Fibroblast of peridontal ligament (primary cell): ENCODE results near the gene COL9A3.

ENCODE experiments used
- DNase-seq: peaks from one replicate; pipeline ENCODE4 v3.0.0-alpha.2; 2010; ENCODE audit errors: extremely low read depth

Gene COL9A3

DNA sequence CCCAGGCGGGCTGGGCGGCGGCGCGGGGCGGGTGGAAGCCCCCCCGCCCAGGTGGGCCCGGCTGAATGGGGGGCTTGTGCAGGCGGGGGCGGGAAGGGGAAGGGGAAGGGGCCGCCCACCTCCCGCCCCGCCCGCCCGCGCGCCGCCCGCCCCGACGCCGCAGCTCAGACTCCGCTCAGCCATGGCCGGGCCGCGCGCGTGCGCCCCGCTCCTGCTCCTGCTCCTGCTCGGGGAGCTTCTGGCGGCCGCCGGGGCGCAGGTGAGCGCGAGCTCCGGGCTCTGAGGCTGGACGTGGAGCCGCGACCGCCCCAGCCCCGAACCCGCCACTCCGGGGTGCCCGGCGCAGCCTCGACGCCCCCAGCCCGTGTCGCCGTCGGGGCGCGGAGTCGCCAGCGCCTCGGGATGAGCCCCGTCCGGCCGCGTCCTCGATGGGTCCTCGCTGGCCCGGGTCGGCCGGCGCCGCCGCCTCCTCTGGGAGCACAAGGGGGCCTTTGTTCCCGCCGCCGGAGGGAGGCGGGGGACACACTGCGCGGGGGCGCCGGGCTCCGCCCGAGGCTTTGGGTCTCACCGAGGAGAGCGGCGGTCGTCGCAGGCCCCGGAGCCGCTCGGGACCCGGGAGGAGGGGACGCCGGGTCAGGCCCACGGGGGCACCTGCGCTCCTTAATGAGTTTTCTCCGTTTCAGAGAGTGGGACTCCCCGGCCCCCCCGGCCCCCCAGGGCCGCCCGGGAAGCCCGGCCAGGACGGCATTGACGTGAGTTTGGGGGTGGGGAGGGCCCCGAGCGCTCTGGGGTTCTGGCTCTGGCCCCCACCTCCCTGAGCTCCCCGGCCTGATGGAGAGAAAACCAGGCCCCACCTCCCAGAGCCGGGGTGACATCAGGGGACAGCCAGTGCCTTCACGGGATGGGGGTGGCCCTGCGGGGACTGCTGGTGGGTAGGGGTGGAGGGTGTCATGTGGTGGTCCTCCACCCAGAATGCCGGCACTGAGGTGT lies at the start of gene COL9A3:
COL9A3 (plus strand) TSS at position 167 of the 990 bp plus-strand sequence; CDS start at position 182, 15 bp downstream.
- no peak for DNase-seq

DNA sequence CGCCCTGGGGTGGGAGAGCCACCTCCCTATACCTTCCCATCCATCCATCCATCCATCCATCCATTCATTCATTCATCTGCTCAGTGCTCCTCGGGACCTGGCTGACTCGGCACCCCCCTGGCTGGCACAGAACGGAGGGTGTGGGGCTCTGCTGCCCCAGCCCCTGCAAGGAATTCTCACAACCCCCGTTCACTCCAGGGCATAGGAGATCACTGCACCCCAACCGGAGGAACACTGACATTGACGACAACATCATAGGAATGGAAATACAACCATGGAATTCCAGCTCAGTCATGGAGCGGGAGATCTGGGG lies 48.7 kb upstream of the COL9A3 start:
- no peak for DNase-seq

DNA sequence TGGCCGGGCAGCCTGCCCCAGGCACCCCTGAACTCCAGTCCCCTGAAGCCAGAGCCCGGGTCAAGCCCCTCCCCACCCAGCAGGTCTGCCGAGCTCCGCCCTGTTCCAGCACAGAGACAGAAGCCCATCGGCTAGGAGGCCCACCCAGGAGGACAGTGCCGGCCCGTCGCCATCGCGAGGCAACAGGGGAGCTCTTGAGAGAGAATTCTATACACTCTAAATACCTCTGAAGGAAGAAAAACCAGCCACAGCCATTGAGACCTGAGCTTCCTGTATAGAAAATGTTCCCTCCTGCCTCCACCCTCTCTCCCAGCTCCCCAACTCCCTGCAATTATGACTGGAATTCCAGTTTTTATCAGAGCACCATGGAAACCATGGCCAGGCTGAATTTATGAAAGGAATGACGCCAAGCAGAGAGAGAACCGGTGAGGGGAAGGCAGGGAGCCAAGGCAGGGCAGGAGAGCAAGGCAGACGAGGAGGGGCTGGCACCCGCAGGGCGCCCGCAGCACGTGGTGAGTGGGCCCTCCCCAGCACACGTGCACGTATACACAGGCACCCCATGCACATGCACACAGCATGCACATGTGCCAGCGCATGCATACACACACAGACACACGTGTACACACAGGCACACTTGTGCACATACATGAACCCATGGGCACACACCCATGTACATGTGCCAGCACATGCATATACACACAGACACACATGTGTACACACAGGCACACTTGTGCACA lies 48.1 kb upstream of the COL9A3 start:
- DNase-seq, result peak; percentile 24

DNA sequence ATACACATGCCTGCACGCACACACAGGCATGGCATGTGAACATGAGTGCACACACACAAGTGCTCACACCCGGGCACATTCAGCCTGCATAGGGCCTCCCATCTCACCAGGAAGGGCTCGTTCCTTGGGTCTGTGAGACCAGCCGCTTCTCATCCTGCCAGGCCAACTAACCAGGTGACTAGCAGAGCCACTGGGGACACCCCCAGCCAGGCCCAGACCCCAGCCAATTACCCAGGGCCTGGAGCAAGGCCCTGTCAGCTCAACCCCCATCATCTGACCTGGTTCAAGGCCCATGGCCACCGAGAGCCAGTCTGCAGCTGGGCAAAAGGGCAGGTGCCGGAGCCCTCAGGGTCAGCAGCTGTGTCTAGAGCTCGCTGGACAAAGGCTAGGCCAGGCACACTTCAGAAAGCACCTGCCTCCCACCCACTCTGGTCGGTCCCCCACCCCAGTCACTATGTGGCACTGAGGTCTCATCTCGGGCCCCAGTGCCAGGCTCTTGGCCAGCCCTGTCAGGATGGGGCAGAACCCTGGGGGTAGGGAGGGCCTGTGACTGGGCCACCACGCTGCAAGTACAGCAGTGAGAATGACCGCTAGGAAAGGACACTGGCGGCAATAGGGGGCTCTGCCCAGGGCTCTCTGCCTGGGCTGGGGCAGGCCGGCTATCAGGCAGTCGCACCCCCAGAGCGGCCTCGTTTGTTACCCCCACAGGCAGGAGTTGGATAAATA lies 47.3 kb upstream of the COL9A3 start:
- no peak for DNase-seq

DNA sequence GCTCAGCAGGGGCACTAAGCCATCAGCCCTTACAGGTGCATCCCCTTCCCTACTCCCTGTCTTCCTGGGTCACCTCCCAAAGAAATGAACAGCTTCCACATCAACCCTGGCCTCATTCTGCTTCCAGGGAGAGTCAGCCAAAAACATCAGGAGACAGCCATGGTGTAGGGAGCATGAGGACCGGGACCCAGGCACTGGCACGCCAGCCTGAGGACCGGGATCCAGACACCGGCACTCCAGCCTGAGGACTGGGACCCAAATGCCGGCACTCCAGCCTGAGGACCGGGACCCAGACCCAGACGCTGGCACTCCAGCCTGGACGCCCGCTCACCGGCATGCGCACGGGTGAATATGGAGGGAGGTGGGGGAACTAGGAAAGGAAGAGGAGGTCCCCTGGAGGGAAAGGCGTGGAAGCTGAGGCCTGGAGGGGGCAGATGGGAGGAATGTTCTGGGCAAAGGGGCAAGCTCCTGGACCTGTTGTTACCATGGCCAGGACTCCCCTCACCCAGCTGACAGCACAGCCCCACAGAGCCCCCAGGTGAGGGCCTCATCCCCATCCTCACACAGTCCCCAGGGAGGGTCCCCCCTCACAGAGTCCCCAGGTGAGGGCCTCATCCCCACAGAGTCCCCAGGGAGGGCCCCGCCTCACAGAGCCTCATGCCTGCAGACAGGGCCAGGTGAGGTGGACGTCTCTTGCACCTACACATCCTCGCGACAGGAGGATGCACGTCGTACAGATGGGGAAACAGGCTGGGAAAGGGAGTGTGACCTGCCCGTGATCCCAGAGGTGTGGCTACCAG lies 46.5 kb upstream of the COL9A3 start:
- no peak for DNase-seq

DNA sequence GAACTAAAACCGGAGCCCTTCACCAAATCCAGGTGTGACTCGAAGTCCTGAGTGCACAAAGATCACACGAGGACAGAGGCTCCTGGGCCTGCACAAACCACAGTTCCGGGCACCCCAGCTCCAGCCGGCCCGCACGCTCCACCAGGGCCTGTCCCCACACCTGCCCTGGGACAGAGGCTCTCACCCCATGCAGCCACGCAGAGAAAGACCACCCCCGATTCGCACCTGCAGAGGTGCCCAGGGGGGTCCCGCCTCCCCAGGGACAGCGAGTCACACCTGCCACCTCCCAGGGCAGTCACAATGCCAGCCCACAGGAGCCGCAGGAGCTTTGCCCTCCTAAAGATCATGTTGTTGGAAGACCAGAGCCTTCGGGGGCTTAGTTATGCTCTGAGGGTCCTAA lies 45.9 kb upstream of the COL9A3 start:
- no peak for DNase-seq

DNA sequence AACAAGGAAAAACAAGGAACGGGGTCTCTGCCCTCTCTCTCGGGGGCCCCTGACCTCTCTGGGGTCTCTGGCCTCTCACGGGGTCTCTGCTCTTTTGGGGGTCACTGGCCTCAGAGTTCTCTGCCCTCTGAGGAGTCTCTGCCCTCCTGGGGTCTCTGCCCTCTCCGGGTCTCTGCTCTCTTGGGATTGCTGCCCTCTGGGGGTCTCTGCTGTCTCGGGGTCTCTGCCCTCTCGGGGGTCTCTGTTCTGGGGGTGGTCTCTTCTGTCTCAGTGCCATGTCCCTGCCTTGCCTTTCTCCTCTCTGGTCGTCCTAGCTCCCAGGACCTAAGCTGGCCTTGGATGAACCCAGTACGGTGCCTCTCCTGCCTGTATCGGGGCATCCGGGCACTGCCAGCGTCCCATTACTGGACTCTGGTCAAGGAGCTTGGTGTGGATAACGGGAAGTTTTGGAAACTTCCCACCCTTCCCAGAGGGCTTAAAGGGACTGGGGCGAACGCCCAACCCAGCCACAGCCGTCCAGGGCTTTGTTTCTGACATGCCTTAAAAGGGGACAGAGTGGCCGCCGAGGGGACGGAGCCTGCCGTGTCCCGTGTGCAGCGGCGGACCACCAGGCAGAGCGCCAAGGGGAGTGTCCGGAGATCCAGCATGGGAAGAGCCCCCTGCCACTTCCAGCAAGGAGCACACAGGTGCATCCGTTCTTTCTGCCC lies 45.3 kb upstream of the COL9A3 start:
- no peak for DNase-seq

DNA sequence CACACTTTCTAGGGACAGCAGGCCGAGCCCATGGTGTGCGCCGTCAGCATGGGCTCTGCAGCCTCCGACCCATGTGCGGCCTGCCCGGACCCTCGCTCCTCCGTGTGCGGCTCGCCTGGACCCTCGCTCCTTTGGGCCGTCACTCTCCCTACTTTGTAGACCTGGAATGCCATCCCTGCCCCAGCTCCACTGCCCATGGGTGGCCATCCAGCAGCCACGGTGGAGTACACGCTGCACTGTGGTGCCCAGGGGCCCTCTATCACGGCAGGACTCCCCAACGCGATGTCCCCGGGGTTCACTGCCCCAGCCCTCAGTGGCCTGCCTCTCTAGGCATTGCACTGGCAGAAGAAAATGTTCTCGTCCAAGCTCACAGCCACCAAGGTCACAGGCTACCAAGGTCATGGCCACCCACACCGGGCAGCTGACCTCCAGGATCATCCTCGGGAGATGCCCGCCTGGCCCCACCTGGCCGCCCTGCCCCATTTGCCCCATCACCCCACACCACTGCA lies 44.7 kb upstream of the COL9A3 start:
- DNase-seq, result no peak

DNA sequence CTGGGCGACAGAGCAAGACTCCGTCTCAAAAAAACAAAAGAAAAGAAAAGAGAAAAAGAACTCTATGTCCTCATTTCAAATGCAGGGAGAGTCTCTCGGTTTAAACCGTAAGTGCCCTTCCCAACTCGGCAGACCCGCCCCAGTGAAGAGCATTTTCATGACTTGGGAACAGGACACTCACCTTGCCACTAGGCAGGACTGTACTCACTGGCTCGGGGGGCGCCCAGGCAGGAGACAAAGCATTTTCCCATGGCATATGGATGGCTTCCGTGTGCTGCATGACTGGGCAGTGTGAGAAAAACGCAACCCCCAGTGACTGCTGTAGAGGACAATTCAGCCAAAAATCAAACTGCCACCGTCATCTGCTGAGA lies 44.2 kb upstream of the COL9A3 start:
- no peak for DNase-seq

DNA sequence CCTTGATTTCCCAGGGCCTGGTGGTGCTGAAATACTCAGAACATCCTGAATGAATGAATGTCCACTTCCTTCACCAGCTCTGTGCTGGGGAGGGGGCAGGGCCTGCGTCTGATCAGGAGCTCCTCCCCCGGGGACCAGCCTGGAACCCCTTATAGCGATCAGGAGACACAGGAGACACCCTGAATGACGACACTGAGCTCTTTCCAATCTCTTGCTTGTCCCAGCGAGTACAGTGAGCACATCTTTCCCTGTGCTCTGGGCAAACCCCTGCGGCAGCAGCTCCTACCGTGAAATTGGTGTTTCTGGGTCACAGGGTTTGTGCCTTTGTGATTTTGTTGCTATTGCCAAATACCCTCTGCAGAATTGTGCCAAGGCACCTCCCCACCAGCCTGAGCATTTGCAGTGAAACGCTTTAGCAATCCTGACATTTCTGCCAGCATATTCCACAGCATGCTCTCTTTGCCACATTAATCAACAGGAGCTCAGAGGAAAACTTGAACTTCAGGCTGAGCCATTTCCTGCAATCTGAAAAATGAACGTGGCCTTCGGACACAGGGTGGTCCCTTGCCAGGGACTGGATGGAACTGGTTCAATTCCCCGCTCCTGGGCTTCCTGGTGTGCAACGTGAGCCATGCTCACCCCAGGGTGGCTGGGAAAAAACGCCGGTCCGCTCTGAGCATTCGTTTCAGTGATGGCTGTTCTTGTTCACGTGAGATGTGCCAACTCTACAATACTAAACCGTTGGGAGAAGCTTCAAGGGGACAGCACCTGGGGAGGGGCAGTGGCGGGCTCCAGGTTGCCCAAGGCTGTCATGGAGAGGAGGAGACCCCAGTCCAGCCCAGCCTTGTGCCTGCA lies 43.6 kb upstream of the COL9A3 start:
- peak; percentile 65 for DNase-seq

DNA sequence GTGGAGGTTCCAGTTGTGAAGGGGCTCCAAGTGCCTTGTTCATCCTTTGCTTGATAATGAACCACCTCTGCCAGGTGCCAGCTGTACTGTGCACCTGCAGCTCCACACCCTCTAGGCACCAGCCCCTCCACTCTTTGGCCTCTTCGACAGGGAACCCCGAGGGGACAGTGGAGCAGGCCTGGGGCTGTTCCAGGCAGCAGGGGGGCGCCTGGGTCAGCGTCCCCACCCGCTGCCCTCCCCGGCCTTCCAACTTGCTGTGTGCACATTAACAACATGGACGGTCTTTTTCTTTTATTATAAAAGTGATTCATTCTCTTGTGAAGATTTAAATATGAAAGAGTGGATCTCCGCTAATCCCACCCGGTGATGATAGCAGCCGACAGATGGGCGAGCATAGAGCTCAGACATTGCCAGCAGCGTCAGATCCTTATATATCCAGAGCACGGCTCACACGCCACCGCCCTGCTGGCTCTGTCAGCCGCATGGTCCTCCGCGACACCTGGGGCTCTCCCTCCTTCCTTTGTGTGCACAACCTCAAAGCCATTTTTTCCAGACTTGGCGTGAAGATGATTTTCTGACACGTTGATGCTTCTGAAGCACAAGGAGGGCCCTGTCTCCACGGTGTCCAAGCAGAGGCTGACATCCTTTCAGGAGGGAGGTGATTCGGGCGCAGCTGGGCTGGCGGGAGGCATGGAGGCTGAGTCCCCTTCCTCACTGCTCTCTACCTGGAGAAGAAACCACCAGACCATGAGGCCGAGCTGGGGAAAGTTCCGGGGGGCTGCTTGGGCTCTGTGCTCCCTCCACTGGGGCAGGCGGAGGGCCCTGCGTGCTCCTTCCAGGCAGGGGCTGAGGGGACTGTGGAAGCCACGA lies 42.8 kb upstream of the COL9A3 start:
- no peak for DNase-seq

DNA sequence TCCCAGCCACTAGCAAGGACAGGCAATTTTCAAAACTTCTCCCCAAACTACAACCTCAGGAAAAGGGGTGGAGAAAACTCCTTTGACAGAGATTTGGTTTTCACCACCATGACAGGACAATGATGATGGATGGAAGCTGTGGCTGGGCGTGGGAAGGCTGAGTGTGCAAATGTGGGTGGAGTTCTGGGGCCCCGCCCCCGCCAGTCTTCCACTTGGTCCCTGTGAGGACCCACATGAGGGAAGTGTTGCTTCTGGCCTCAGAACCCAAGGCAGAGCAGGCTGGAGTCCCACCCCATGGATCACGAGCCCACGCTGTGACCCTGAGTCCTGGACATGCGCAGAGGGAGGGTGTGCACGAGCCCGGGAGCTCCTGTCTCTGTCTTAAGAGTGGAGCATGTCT lies 42.1 kb upstream of the COL9A3 start:
- DNase-seq, result no peak

DNA sequence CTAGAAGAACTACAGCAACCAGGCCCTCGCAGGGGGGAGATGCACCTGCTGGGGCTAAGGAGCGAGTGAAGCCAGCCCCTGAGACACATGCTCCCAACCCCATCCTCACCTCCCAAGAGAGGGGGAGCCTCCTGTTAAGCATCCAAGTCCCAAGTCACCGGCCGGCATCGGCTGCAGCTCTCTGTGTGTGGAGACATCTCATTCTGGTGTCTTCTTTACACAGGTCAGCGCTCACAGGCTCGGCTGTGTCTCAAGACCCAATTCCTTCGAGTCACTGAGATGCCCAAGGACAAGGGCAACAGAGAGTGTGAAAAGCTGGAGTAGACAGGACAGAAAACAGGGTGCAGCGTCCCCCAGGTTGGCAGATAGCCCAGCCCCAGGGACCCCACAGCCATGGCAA lies 41.6 kb upstream of the COL9A3 start:
- no peak for DNase-seq

DNA sequence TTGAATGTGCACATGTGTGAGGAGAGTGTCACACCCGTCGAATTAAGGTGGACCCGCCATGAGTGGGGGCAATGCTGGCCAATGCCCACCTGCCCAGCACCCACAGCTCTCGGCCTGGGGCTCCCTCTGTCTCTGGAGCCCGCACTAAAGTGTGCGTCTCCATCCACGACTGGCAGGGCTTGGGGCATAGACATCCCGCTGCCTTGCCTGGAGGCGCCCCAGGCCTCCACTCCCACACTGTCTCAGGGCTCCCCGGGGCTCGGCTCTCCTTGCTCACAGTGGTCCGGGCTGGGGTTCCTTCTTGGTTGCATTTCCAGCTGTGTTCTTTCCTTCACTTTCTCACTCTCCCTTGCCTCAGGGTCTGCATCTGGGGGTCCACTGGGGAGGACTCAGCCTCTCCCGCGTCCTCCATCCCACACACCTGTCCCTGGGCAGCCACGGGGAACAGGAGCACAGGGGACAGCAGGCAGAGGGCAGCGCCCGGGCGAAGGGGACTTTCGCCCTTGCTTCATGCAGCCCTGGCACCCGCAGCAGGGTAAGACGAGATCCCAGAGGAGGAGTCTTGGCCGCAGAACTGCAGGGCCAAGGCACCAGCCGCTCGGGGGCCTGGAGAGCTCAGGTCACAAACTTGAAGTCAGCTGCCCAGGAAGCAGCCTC lies 40.7 kb upstream of the COL9A3 start:
- DNase-seq, result no peak

DNA sequence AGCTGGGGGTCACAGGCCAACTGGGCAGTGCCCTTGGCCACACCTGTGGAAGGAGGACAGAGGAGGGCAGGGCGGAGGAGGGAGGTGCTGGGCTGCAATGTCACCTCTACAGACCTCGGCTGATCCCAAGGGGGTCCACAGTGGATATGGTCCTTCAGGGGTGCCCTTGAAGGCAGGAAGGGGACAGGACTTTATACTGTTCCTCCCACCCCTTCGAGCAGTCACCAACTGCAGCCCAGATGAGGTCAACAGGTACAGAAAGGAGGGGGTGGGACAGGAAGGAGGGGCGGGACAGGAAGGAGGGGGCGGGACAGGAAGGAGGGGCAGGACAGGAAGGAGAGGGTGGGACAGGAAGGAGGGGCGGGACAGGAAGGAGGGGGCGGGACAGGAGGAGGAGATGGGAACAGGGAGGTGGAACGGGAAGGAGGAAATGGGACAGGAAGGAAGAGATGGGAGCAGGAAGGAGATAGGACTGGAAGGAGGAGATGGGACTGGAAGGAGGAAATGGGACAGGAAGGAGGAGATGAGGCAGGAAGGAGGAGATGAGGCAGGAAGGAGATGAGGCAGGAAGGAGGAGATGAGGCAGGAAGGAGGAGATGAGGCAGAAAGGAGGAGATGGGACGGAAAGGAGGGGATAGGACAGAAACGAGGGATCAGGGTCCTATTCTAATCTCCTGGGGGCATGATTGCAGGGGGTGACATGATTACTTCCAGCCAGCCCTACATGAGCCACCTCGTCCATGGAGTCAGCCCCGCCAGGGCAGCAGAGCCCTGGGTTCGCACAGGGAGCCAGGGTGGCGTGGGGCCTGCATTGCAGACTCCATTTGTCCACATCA lies 39.9 kb upstream of the COL9A3 start:
- no peak for DNase-seq

DNA sequence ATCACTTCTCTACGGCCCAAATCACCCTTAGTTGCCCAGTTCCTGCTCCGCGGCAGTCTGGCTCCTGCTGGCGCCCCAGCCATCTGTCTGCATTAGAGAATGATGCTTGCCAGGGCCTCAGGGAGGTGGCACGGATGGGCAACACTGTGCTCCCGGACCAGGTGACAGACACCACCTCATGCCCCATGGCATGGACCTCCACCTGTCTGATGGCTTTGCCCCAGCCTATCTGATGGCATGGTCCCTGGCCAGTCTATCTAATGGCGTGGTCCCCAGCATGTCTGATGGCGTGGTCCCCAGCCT lies 39.4 kb upstream of the COL9A3 start:
- DNase-seq, result no peak

DNA sequence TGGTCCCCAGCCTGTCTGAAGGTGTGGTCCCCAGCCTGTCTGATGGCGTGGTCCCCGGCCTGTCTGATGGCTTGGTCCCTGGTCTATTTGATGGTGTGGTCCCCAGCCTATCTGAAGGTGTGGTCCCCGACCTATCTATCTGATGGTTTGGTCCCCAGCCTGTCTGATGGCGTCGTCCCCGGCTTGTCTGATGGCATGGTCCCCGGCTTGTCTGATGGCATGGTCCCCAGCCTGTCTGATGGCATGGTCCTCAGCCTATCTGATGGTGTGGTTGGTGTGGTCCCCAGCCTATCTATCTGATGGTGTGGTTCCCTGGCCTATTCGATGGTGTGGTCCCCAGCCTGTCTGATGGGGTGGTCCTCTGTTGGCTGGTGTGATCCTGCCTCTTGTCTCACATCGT lies 38.8 kb upstream of the COL9A3 start:
- DNase-seq, result no peak
